NCI-H2107 treated with DMSO at 0.1 percent for 48 hours (cell line): ENCODE data around the gene CD2BP2.
"Not testable (repeated sequence)": the region's sequence is repeated elsewhere in the genome, so short reads cannot be mapped to it uniquely, and the experiment has no call there.

ENCODE experiments used
- DNase-seq: peaks from one replicate; lab custom pipeline; 2025; ENCODE audit not compliant: unreplicated experiment; lab: John Stamatoyannopoulos, UW

Gene CD2BP2

DNA sequence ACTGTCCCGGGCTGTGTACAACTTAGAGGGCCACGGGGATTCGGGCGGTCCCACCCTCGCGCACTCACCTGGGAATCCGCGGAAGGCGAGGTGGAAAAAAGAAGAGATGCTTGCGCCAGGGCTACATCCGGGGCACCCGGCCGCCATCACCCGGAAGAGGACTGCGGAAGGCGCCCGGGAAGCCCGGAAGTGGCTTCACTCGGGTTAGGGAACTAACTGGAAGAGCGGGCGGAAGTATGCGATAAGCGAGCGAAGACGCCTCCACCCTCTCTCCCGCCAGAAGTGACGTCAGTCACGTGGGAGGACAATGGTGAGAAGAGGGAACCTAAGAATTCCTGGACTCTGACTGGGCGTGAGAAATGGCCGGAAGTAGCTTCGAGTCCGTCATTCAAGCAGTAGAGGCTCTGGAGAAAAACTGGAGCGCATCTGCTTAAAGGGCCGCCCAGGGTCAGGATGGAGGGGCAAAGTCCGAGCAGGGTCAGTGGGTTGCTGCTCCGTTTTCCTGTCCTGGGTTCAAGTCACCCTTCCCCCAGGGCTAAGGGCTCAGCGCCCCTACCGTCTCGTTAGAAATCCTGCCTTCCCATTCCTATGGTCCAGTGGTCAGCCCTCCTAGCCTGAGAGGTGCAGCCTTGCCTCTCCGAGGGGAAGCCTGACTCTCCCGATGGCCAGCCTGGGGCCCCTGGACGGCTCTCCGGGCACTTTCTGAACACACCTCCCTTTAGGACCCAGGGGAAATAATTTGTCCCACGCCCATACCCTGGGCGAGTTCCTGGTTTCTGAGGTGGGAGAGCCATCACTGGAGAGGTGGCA lies at the start of gene CD2BP2:
Gene CD2BP2, minus strand, starts transcription at position 165 of the 810 bp plus-strand sequence. CDS start 627 bp downstream, outside the sequence.
- DNase-seq: peak; percentile 91

- no peak for DNase-seq
These were observed 46.8 kb upstream of the CD2BP2 start for GRCh38 chr16:30401768-30402425.

- DNase-seq: no peak
These were observed 44.5 kb upstream of the CD2BP2 start for GRCh38 chr16:30399435-30400186.

- DNase-seq: no peak
These were observed 43.7 kb upstream of the CD2BP2 start for GRCh38 chr16:30398661-30399434.

DNA sequence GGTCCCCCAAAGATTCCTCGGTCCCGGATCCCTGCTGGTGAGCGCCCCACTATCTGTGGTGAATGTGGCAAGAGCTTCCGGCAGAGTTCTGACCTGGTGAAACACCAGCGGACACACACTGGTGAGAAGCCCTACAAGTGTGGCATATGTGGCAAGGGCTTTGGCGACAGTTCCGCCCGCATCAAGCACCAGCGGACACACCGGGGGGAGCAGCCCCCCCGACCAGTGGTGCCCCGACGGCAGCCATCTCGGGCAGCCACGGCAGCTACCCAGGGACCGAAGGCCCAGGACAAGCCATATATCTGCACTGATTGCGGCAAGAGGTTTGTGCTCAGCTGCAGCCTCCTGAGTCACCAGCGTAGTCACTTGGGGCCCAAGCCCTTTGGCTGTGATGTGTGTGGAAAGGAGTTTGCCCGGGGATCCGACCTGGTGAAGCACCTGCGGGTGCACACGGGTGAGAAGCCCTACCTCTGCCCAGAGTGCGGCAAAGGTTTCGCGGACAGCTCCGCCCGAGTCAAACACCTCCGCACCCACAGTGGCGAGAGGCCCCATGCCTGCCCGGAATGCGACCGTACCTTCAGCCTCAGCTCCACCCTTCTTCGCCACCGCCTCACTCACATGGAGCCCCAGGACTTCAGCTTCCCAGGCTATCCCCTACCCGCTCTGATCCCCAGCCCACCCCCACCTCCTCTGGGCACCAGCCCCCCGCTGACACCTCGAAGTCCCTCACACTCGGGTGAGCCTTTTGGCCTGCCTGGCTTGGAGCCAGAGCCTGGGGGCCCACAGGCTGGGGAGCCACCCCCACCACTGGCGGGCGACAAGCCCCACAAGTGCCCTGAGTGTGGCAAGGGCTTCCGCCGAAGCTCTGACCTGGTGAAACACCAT lies 42.9 kb upstream of the CD2BP2 start:
- DNase-seq: no peak

DNA sequence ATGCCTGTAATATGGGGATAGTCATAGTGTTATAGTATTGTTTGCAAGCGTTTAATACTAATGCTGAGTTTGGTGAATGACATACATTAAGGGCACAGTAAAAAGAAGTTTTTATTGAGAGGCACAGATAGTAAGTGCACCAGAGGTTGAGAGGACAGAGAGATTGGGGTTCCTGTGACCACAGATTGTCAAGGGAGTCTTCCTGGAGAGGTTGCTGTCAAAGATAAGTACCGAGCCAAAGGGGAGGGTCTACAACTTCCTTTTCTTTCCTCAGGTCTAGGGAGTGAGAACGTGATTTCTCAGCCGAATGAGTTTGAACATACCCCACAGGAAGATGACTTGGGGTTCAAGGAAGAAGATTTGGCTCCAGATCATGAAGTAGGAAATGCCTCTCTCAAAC lies 41.9 kb upstream of the CD2BP2 start:
- DNase-seq: no peak

GRCh38 chr16:30396627-30397026 lies 41.5 kb upstream of the CD2BP2 start:
- DNase-seq: not testable (repeated sequence)

DNA sequence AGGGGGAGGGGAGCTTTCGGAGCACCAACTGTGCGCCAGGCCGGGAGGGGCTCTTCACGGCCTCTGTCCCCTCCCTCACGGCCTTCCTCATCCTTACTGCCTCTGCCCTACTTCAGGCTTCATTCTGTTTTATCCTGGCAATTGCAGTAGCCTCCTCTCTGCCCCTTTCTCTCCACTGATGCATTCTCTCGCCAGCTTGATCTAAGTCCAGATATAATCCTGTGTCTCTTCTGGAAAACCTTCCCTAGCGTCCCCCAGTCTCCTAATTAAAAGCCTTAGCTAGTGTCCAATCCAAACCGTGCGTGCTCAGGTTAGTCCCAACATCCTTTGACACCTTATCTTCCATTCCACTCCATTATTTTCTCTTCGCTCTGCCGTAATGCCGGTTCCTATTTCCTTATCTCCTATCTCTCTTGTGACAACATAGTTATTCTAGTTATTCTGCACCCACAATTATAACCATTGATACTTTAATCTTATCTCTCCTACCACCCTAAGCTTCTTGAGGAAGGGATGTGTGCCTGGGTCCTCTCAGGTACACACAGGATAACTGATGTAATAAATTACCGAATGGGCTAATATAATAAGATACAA lies 41.0 kb upstream of the CD2BP2 start:
- DNase-seq: no peak

GRCh38 chr16:30395155-30395991 lies 40.3 kb upstream of the CD2BP2 start, which contains the start of gene ZNF48:
ZNF48 (plus strand) TSS chr16:30395420; CDS start chr16:30395795, 375 bp downstream.
- DNase-seq: peak; percentile 78

GRCh38 chr16:30394592-30395154 lies 39.6 kb upstream of the CD2BP2 start:
- no peak for DNase-seq

GRCh38 chr16:30383521-30383920 lies 28.4 kb upstream of the CD2BP2 start:
- no peak for DNase-seq

- DNase-seq: no peak
These were observed 27.2 kb upstream of the CD2BP2 start, which contains the start of gene SEPTIN1 for GRCh38 chr16:30382111-30382881. SEPTIN1 (minus strand) TSS chr16:30382561; CDS start chr16:30382542, 19 bp downstream.

DNA sequence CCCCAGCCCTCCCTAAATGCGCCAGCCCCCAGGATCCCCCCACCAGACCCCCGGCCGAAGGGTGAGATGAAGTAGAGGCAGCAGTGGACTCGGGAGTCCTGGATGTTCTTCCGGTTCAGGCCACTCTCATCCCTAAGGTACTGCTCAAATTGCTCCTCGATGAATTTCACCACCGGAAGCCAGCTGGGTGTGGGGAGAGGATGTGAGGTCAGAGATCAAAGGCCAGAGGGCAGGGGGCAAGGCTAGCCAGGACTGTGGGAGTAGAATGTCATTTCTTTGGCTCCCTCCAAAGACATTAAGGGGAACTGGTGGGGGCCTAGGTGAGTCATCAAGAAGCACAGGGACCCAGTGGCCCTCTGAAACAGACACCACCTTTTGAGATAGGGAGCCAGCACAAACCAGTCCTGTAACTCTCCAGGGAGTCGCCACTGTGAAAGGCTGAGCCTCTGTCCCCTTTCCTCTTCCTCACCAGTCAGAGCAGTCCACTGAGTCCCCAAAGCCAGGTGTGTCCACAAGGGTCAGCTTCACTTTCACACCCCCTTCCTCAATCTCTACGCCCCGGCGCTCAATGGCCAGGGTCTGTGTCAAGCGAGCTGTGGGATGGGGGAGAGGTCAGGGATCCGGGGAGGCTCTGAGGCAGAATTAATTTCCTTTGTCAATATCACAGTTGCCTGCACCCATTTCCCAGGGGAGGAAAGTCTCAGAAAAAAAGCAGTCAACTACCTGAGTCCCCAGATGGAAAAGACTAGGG lies 26.4 kb upstream of the CD2BP2 start:
- no peak for DNase-seq

DNA sequence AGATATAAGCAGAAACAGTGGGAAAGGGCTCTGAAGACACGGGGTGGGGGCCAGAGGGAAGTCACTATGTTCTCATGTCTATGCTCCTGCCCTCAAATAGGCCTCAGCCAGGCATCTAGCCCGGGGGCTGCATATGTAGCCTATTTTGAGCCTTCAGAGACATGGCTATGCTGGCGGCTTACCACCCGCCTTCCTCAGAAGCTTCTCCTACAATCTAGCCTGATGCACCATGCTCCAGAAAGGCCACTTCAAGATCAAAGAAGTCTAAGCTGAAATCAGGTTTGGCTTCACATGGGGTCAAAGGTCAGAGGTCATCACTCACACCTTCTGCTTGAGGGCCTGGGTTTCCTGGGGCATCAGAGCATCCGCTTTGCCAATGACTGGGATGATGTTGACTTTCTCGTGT lies 25.7 kb upstream of the CD2BP2 start:
- no peak for DNase-seq

GRCh38 chr16:30380072-30380802 lies 25.1 kb upstream of the CD2BP2 start:
- DNase-seq: no peak
